ENCODE results near the gene POLE.

POLE gene

GRCh38 chr12:132710043-132710404, 22.9 kb upstream of the POLE start:
- TF ChIP-seq NFIC (IDR thresholded peaks at IDR 0.05) = no peak
- peak; percentile 5; the same call in 1 of the 2 replicates for TF ChIP-seq ZBTB7A (IDR thresholded peaks at IDR 0.05; ENCODE audit: low read depth)
- TF ChIP-seq CEBPB (IDR thresholded peaks at IDR 0.05) = no peak
- TF ChIP-seq YY1 (IDR thresholded peaks at IDR 0.05; ENCODE audit: low read depth) = no peak
- no peak for TF ChIP-seq USF1 (IDR thresholded peaks at IDR 0.05)
- TF ChIP-seq REST (IDR thresholded peaks at IDR 0.05; ENCODE audit: low read depth) = no peak

- TF ChIP-seq ZBTB7A (IDR thresholded peaks at IDR 0.05; ENCODE audit: low read depth) (no peak), RAD21 (IDR thresholded peaks at IDR 0.05; ENCODE audit: low read depth) (no peak), USF1 (IDR thresholded peaks at IDR 0.05) (no peak), TAF1 (IDR thresholded peaks at IDR 0.05; ENCODE audit: low read depth) (no peak), TEAD4 (IDR thresholded peaks at IDR 0.05) (no peak), EP300 (IDR thresholded peaks at IDR 0.05; ENCODE audit: borderline replicate concordance) (no peak), TCF12 (IDR thresholded peaks at IDR 0.05; ENCODE audit: low read depth) (no peak), CEBPB (IDR thresholded peaks at IDR 0.05) (no peak), MAX (IDR thresholded peaks at IDR 0.05) (no peak), YY1 (IDR thresholded peaks at IDR 0.05; ENCODE audit: low read depth) (no peak), EGR1 (IDR thresholded peaks at IDR 0.05) (no peak), NFIC (IDR thresholded peaks at IDR 0.05) (no peak), FOXM1 (IDR thresholded peaks at IDR 0.05; ENCODE audit: borderline replicate concordance, low read depth) (no peak), CREB1 (IDR thresholded peaks at IDR 0.05; ENCODE audit: low read depth) (no peak)
Measured at GRCh38 chr12:132708150-132708549, 21.0 kb upstream of the POLE start.

GRCh38 chr12:132707241-132707640, 20.1 kb upstream of the POLE start:
- TF ChIP-seq REST (IDR thresholded peaks at IDR 0.05; ENCODE audit: low read depth) (no peak), TEAD4 (IDR thresholded peaks at IDR 0.05) (no peak), MAX (IDR thresholded peaks at IDR 0.05) (no peak), NFIC (IDR thresholded peaks at IDR 0.05) (no peak), EGR1 (IDR thresholded peaks at IDR 0.05) (no peak), TAF1 (IDR thresholded peaks at IDR 0.05; ENCODE audit: low read depth) (no peak), ZBTB7A (IDR thresholded peaks at IDR 0.05; ENCODE audit: low read depth) (no peak), FOXM1 (IDR thresholded peaks at IDR 0.05; ENCODE audit: borderline replicate concordance, low read depth) (no peak), CEBPB (IDR thresholded peaks at IDR 0.05) (no peak), RAD21 (IDR thresholded peaks at IDR 0.05; ENCODE audit: low read depth) (no peak), YY1 (IDR thresholded peaks at IDR 0.05; ENCODE audit: low read depth) (no peak), USF1 (IDR thresholded peaks at IDR 0.05) (no peak), TCF12 (IDR thresholded peaks at IDR 0.05; ENCODE audit: low read depth) (no peak), EP300 (IDR thresholded peaks at IDR 0.05; ENCODE audit: borderline replicate concordance) (no peak), CREB1 (IDR thresholded peaks at IDR 0.05; ENCODE audit: low read depth) (no peak)

GRCh38 chr12:132703641-132704040, 16.5 kb upstream of the POLE start:
- TF ChIP-seq TEAD4 (IDR thresholded peaks at IDR 0.05) = no peak
- TF ChIP-seq MAX (IDR thresholded peaks at IDR 0.05) = no peak
- TF ChIP-seq CEBPB (IDR thresholded peaks at IDR 0.05) = no peak
- TF ChIP-seq NFIC (IDR thresholded peaks at IDR 0.05) = no peak
- no peak for TF ChIP-seq TAF1 (IDR thresholded peaks at IDR 0.05; ENCODE audit: low read depth)
- TF ChIP-seq EP300 (IDR thresholded peaks at IDR 0.05; ENCODE audit: borderline replicate concordance) = no peak
- no peak for TF ChIP-seq ZBTB7A (IDR thresholded peaks at IDR 0.05; ENCODE audit: low read depth)
- TF ChIP-seq TCF12 (IDR thresholded peaks at IDR 0.05; ENCODE audit: low read depth) = no peak
- no peak for TF ChIP-seq RAD21 (IDR thresholded peaks at IDR 0.05; ENCODE audit: low read depth)
- no peak for TF ChIP-seq CREB1 (IDR thresholded peaks at IDR 0.05; ENCODE audit: low read depth)
- no peak for TF ChIP-seq REST (IDR thresholded peaks at IDR 0.05; ENCODE audit: low read depth)
- no peak for TF ChIP-seq USF1 (IDR thresholded peaks at IDR 0.05)
- no peak for TF ChIP-seq EGR1 (IDR thresholded peaks at IDR 0.05)
- TF ChIP-seq YY1 (IDR thresholded peaks at IDR 0.05; ENCODE audit: low read depth) = no peak
- no peak for TF ChIP-seq FOXM1 (IDR thresholded peaks at IDR 0.05; ENCODE audit: borderline replicate concordance, low read depth)

All from Ishikawa (cell line).